HepG2 (cell line): Measurements from ENCODE around the gene MAP2K6. TPM values are rescaled to one million over a fixed set of nuclear protein-coding genes. Genes with fewer than 3 reads are reported as not detected.

ENCODE experiments used
- AGO2 ChIP-seq: fragments of 200-400 bp; formaldehyde crosslinking; optimal IDR thresholded peaks from 2 replicates; pipeline ENCODE3; 2017; ENCODE audit warnings: mild to moderate bottlenecking, low read depth, low read length, moderate library complexity
- EZH2 ChIP-seq: conservative IDR thresholded peaks from 2 replicates; pipeline ENCODE4 v1.6.1; 2012; ENCODE audit warnings: mild to moderate bottlenecking, low read depth, low read length, moderate library complexity
- FOSL1 ChIP-seq: sonication (generic); formaldehyde crosslinking; IDR thresholded peaks from 2 replicates; pipeline ENCODE4 v1.9.0; 2021; ENCODE audit warnings: missing genetic modification reagents, borderline replicate concordance
- MAFK ChIP-seq, 2 experiments: IDR thresholded peaks in 1 of 2; conservative IDR thresholded peaks in 1 of 2; 2 replicates each; pipeline ENCODE4 v1.6.1; 2011; ENCODE audit warnings: improper control_type of control experiment in 2 of 2, low read length in 2 of 2
- MAZ ChIP-seq, 2 experiments: sonication (generic) in 1 of 2; formaldehyde crosslinking in 1 of 2; IDR thresholded peaks; 2 replicates each; pipeline versions ENCODE4 v1.5.0 to v1.6.1; 2012 to 2020; ENCODE audit warnings: low read depth in 2 of 2, mild to moderate bottlenecking in 2 of 2, borderline replicate concordance in 1 of 2, improper control_type of control experiment in 1 of 2, low read length in 1 of 2, missing genetic modification reagents in 1 of 2, moderate library complexity in 1 of 2
- MIXL1 ChIP-seq: IDR thresholded peaks from 2 replicates; pipeline ENCODE4 v1.6.1; 2016
- MXD4 ChIP-seq: IDR thresholded peaks from 2 replicates; pipeline ENCODE4 v1.6.1; 2016; ENCODE audit warnings: mild to moderate bottlenecking, missing biosample characterization, missing genetic modification reagents
- NBN ChIP-seq: fragments of 450-650 bp; conservative IDR thresholded peaks from 2 replicates; pipeline ENCODE4 v1.6.1; 2017
- PCBP1 ChIP-seq: fragments of 200-400 bp; formaldehyde crosslinking; IDR thresholded peaks from 2 replicates; pipeline ENCODE4 v1.6.1; 2017; ENCODE audit warnings: mild to moderate bottlenecking, low read depth, low read length, borderline replicate concordance
- PHB2 ChIP-seq: fragments of 450-650 bp; IDR thresholded peaks from 2 replicates; pipeline ENCODE4 v1.6.1; 2018; ENCODE audit not compliant: partially characterized antibody
- PHF21A ChIP-seq: sonication (generic); formaldehyde crosslinking; IDR thresholded peaks from 2 replicates; pipeline ENCODE4 v1.5.0; 2020; ENCODE audit warnings: mild to moderate bottlenecking, missing genetic modification reagents
- POLR2A ChIP-seq, 2 experiments: IDR thresholded peaks; 2 replicates each; pipeline ENCODE4 v1.6.1; 2011; ENCODE audit warnings: low read depth in 2 of 2, low read length in 2 of 2, mild to moderate bottlenecking in 1 of 2, moderate library complexity in 1 of 2; ENCODE audit not compliant: insufficient read depth in 1 of 2
- YEATS4 ChIP-seq: sonication (generic); formaldehyde crosslinking; IDR thresholded peaks from 2 replicates; pipeline ENCODE4 v1.4.0; 2020; ENCODE audit warnings: missing genetic modification reagents, borderline replicate concordance
- ZBTB38 ChIP-seq: sonication (generic); formaldehyde crosslinking; IDR thresholded peaks from 2 replicates; pipeline ENCODE4 v1.5.1; 2020; ENCODE audit warnings: mild to moderate bottlenecking, missing genetic modification reagents
- ZNF329 ChIP-seq: sonication (generic); formaldehyde crosslinking; IDR thresholded peaks from 2 replicates; pipeline ENCODE4 v1.9.0; 2021; ENCODE audit warnings: low read depth, mild to moderate bottlenecking, missing genetic modification reagents
- ZNF644 ChIP-seq: IDR thresholded peaks from 2 replicates; pipeline ENCODE4 v1.6.1; 2016; ENCODE audit warnings: low read depth
- ZNF720 ChIP-seq: sonication (generic); formaldehyde crosslinking; IDR thresholded peaks from 2 replicates; pipeline ENCODE4 v1.4.0; 2020; ENCODE audit warnings: missing genetic modification reagents
- ZNF781 ChIP-seq: sonication (generic); formaldehyde crosslinking; IDR thresholded peaks from 2 replicates; pipeline ENCODE4 v1.5.1; 2020; ENCODE audit warnings: borderline replicate concordance, mild to moderate bottlenecking, missing genetic modification reagents; ENCODE audit errors: not compliant biosample characterization
- ZNF891 ChIP-seq: sonication (generic); formaldehyde crosslinking; IDR thresholded peaks from 2 replicates; pipeline ENCODE4 v1.5.0; 2020; ENCODE audit warnings: mild to moderate bottlenecking, missing genetic modification reagents
- ZSCAN20 ChIP-seq: sonication (generic); formaldehyde crosslinking; IDR thresholded peaks from 2 replicates; pipeline ENCODE4 v1.4.0; 2020; ENCODE audit warnings: missing genetic modification reagents, mild to moderate bottlenecking, borderline replicate concordance
- polyA plus RNA-seq, 8 experiments: library from polyadenylated mRNA; depleted of rRNA in 3 of 8; stranded (reverse) in 7 of 8; unstranded in 1 of 8; fragments of >200 nt; fragmentation: Illumina TruSeq in 4 of 8; extraction: Trizol in 4 of 8; gene quantifications; 2 replicates each; pipeline versions ENCODE4 v1.2.1 to v1.2.3, GENCODE V29; 2011 to 2016; ENCODE audit warnings: low read depth in 4 of 8, missing spikeins in 1 of 8, mixed read lengths in 1 of 8; ENCODE audit not compliant: insufficient read depth in 1 of 8
- total RNA-seq, 5 experiments: library from RNA; depleted of rRNA; stranded (reverse); fragments of >200 nt; fragmentation: Illumina TruSeq; extraction: Trizol; gene quantifications; 2 replicates each; pipeline ENCODE4 v1.2.3, GENCODE V29; 2016; ENCODE audit warnings: low read depth in 1 of 5
- TF ChIP-seq, protein P1 (sequence below): sonication (generic); formaldehyde crosslinking; conservative IDR thresholded peaks from 2 replicates; pipeline ENCODE4 v1.4.0; 2020; ENCODE audit warnings: mild to moderate bottlenecking, missing genetic modification reagents, moderate library complexity
- TF ChIP-seq, protein P2 (sequence below): sonication (generic); formaldehyde crosslinking; IDR thresholded peaks from 2 replicates; pipeline ENCODE4 v1.8.1; 2022; ENCODE audit warnings: low read depth, mild to moderate bottlenecking, missing genetic modification reagents
- TF ChIP-seq, protein P3 (sequence below): IDR thresholded peaks from 2 replicates; pipeline ENCODE4 v1.6.1; 2016; ENCODE audit warnings: mild to moderate bottlenecking, missing biosample characterization, missing genetic modification reagents

MAP2K6 gene
- total and polyA plus RNA-seq, 2 of the 13 experiments (the other 11 are each of a cell fraction or from before 2014, with no cell fraction given): 5.1 to 33.6 TPM

GRCh38 chr17:69414408-69415274 lies at the start of gene MAP2K6 (continued):
- TF ChIP-seq, protein P1, sequence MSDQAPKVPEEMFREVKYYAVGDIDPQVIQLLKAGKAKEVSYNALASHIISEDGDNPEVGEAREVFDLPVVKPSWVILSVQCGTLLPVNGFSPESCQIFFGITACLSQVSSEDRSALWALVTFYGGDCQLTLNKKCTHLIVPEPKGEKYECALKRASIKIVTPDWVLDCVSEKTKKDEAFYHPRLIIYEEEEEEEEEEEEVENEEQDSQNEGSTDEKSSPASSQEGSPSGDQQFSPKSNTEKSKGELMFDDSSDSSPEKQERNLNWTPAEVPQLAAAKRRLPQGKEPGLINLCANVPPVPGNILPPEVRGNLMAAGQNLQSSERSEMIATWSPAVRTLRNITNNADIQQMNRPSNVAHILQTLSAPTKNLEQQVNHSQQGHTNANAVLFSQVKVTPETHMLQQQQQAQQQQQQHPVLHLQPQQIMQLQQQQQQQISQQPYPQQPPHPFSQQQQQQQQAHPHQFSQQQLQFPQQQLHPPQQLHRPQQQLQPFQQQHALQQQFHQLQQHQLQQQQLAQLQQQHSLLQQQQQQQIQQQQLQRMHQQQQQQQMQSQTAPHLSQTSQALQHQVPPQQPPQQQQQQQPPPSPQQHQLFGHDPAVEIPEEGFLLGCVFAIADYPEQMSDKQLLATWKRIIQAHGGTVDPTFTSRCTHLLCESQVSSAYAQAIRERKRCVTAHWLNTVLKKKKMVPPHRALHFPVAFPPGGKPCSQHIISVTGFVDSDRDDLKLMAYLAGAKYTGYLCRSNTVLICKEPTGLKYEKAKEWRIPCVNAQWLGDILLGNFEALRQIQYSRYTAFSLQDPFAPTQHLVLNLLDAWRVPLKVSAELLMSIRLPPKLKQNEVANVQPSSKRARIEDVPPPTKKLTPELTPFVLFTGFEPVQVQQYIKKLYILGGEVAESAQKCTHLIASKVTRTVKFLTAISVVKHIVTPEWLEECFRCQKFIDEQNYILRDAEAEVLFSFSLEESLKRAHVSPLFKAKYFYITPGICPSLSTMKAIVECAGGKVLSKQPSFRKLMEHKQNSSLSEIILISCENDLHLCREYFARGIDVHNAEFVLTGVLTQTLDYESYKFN (CRISPR knock-in tag): peak; percentile 66
- TF ChIP-seq MXD4 (CRISPR knock-in tag) (no peak; the same call in 1 of the 2 replicates), FOSL1 (CRISPR knock-in tag) (no peak), EZH2 (no peak), ZNF720 (CRISPR knock-in tag) (peak; percentile 12; the same call in 1 of the 2 replicates), AGO2 (no peak), ZNF781 (CRISPR knock-in tag) (peak; percentile 52), PHF21A (CRISPR knock-in tag) (0 out of 2 replicates have a peak, but pooled peaks have one; percentile 63), ZNF644 (CRISPR knock-in tag) (no peak), YEATS4 (CRISPR knock-in tag) (peak; percentile 73), MAZ (IDR thresholded peaks at IDR 0.05; ENCODE audit: borderline replicate concordance, low read depth, low read length) (no peak), MAZ (CRISPR knock-in tag; IDR thresholded peaks at IDR 0.05; ENCODE audit: low read depth) (peak; percentile 52; the same call in 1 of the 2 replicates), ZNF891 (CRISPR knock-in tag) (peak; percentile 17; the same call in 1 of the 2 replicates), ZBTB38 (CRISPR knock-in tag) (peak; percentile 52; the same call in 1 of the 2 replicates), POLR2A (IDR thresholded peaks at IDR 0.05; ENCODE audit: insufficient read depth in 1 of 2, low read depth in 2 of 2, low read length in 2 of 2) (peak; percentile 52 to 60; a peak in 2 of 4 replicates), PCBP1 (no peak), NBN (no peak), MAFK (conservative IDR thresholded peaks at IDR 0.05 in 1 of 2, IDR thresholded peaks at IDR 0.05 in 1 of 2; ENCODE audit: low read length in 2 of 2) (peak; percentile 42 to 70; a peak in 3 of 4 replicates), PHB2 (no peak), ZNF329 (CRISPR knock-in tag) (no peak), ZSCAN20 (CRISPR knock-in tag) (no peak), MIXL1 (peak; percentile 24; the same call in 1 of the 2 replicates)
- TF ChIP-seq, protein P2, sequence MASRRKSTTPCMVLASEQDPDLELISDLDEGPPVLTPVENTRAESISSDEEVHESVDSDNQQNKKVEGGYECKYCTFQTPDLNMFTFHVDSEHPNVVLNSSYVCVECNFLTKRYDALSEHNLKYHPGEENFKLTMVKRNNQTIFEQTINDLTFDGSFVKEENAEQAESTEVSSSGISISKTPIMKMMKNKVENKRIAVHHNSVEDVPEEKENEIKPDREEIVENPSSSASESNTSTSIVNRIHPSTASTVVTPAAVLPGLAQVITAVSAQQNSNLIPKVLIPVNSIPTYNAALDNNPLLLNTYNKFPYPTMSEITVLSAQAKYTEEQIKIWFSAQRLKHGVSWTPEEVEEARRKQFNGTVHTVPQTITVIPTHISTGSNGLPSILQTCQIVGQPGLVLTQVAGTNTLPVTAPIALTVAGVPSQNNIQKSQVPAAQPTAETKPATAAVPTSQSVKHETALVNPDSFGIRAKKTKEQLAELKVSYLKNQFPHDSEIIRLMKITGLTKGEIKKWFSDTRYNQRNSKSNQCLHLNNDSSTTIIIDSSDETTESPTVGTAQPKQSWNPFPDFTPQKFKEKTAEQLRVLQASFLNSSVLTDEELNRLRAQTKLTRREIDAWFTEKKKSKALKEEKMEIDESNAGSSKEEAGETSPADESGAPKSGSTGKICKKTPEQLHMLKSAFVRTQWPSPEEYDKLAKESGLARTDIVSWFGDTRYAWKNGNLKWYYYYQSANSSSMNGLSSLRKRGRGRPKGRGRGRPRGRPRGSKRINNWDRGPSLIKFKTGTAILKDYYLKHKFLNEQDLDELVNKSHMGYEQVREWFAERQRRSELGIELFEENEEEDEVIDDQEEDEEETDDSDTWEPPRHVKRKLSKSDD: no peak; the same call in 1 of the 2 replicates
- TF ChIP-seq, protein P3, sequence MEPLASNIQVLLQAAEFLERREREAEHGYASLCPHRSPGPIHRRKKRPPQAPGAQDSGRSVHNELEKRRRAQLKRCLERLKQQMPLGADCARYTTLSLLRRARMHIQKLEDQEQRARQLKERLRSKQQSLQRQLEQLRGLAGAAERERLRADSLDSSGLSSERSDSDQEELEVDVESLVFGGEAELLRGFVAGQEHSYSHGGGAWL: no peak
